ENCODE measurements around the gene FAM216A.

GRCh38 chr12:110501752-110502738 is 33.4 kb downstream of the FAM216A start, which contains the start of the genes RAD9B and VPS29:
- TF ChIP-seq, protein P1, sequence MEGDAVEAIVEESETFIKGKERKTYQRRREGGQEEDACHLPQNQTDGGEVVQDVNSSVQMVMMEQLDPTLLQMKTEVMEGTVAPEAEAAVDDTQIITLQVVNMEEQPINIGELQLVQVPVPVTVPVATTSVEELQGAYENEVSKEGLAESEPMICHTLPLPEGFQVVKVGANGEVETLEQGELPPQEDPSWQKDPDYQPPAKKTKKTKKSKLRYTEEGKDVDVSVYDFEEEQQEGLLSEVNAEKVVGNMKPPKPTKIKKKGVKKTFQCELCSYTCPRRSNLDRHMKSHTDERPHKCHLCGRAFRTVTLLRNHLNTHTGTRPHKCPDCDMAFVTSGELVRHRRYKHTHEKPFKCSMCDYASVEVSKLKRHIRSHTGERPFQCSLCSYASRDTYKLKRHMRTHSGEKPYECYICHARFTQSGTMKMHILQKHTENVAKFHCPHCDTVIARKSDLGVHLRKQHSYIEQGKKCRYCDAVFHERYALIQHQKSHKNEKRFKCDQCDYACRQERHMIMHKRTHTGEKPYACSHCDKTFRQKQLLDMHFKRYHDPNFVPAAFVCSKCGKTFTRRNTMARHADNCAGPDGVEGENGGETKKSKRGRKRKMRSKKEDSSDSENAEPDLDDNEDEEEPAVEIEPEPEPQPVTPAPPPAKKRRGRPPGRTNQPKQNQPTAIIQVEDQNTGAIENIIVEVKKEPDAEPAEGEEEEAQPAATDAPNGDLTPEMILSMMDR (IDR thresholded peaks at IDR 0.05; ENCODE audit: insufficient read depth, low read length, poor library complexity, severe bottlenecking): no peak
- TF ChIP-seq EZH2phosphoT487 (conservative IDR thresholded peaks at IDR 0.05; ENCODE audit: low read length): no peak
